Fibroblast of the aortic adventitia (primary cell): ENCODE data around the gene KCTD15. TPM values are rescaled to one million over a fixed set of nuclear protein-coding genes. Genes with fewer than 3 reads are reported as not detected.

Experiments
- DNase-seq: peaks from one replicate; pipeline ENCODE4 v3.0.0-alpha.2; 2010; ENCODE audit warnings: low read depth
- H3K4me3 ChIP-seq: 2 replicates; pipeline ENCODE4 v1.5.1; 2011; ENCODE audit warnings: low read depth, mild to moderate bottlenecking, control low read depth, low read length, moderate library complexity
- total RNA-seq: library from RNA; depleted of rRNA; stranded (reverse); fragments of >200 nt; gene quantifications from 2 replicates; pipeline ENCODE4 v1.2.3, GENCODE V29; 2012; ENCODE audit warnings: low replicate concordance
- TF ChIP-seq, protein P1 (sequence below): IDR thresholded peaks from 2 replicates; pipeline ENCODE4 v1.5.1; 2011; ENCODE audit warnings: mild to moderate bottlenecking, low read length, control low read depth, inconsistent platforms; ENCODE audit not compliant: insufficient read depth

KCTD15 gene
- total RNA-seq, 1 donor: 13.3 TPM

DNA sequence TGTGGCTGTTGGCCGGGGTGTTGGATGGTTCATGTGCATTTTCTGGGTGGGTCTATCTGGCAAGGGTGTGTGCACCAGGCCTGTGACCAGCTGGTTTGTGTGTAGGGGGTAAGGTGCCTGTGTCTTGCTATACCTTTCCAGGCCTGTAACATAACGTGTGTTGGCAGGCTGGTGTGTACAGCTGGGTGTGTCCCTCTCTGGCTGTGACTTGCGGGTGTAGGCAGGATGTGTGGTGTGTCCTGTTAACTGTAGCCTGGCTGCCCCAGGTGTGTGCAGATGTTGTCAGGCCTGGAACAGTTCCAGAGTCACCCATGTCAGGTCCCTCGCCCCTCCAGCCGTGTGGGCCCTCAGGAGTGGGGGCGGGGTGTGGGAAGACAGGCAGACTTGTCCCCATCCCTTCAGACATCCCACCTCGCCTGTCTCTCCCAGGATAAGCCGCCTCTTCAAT lies 9.8 kb downstream of the KCTD15 start:
- DNase-seq: no peak
- H3K4me3 ChIP-seq: no peak overlapping the region
- TF ChIP-seq, protein P1, sequence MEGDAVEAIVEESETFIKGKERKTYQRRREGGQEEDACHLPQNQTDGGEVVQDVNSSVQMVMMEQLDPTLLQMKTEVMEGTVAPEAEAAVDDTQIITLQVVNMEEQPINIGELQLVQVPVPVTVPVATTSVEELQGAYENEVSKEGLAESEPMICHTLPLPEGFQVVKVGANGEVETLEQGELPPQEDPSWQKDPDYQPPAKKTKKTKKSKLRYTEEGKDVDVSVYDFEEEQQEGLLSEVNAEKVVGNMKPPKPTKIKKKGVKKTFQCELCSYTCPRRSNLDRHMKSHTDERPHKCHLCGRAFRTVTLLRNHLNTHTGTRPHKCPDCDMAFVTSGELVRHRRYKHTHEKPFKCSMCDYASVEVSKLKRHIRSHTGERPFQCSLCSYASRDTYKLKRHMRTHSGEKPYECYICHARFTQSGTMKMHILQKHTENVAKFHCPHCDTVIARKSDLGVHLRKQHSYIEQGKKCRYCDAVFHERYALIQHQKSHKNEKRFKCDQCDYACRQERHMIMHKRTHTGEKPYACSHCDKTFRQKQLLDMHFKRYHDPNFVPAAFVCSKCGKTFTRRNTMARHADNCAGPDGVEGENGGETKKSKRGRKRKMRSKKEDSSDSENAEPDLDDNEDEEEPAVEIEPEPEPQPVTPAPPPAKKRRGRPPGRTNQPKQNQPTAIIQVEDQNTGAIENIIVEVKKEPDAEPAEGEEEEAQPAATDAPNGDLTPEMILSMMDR: no peak

DNA sequence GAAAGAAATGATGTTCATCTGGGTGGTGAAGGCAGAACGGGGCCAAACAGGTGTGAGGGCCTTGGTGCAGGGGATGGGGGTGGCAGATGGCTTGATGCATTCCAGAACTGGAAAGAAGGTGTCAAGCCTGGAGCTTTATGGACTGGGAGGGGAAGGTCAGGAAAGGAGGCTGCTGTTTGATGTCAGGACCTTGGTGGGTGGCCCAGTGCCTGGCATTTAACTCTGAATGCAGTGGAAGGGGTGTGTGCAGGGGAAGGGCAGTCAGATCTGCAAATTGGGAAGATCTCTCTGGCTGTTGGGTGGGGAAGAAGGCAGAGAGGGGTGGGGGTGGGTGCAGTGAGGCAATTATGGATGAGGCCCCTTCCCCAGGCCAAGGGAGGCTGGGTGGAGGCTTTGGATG lies 11.7 kb downstream of the KCTD15 start:
- TF ChIP-seq, protein P1: no peak
- DNase-seq: no peak
- no peak overlapping the region for H3K4me3 ChIP-seq

DNA sequence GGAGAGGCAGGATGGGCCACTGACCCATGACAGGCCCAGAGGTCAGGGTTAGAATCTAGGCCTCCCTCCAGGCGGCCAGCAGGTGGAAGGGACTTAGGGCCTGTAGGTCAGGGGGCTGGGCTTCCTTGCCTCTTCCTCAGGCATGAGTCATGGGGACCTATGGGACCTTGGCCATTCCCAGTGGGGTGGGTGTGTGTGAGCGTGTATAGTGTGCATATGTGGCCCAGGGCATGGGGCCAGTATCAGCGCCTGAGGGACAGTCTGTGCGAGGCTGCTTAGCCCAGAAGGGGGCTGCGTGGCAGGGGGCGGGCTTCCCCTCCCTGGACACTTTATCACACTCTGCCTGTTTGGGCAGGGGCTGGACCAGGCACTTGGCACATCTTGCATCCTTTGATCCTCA lies 13.3 kb downstream of the KCTD15 start:
- TF ChIP-seq, protein P1: no peak
- H3K4me3 ChIP-seq: no peak overlapping the region
- DNase-seq: no peak

DNA sequence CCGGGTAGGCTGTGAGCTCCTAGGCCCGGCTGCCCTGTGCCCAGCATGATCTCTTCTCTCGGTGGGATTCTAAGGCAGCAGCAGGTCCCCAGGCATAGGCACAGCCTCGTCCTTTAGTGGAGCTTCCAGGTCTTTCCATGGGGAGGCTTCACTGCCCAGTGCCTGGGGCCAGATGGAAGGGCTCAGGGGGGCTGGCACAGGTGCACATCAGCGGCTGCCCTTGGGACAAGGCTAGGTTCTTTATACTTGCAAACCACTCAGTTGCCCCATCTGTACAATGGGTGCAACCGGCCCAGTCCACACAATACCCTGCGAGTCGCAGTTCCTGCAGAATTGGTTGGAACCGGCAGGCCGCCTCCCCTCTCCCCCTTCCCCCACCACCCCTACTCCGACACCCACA lies 14.2 kb downstream of the KCTD15 start:
- no peak for DNase-seq
- TF ChIP-seq, protein P1: no peak
- no peak overlapping the region for H3K4me3 ChIP-seq

DNA sequence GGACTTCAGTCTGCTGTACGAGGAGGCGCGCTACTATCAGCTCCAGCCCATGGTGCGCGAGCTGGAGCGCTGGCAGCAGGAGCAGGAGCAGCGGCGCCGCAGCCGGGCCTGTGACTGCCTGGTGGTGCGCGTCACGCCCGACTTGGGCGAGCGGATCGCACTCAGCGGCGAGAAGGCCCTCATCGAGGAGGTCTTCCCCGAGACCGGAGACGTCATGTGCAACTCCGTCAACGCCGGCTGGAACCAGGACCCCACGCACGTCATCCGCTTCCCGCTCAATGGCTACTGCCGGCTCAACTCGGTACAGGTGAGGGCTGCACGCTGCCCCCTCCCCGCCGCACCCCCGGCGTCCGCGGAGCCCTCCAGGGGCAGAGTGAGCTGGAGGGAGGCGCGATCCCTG lies 14.6 kb downstream of the KCTD15 start:
- H3K4me3 ChIP-seq: no peak overlapping the region
- no peak for DNase-seq
- TF ChIP-seq, protein P1: no peak

DNA sequence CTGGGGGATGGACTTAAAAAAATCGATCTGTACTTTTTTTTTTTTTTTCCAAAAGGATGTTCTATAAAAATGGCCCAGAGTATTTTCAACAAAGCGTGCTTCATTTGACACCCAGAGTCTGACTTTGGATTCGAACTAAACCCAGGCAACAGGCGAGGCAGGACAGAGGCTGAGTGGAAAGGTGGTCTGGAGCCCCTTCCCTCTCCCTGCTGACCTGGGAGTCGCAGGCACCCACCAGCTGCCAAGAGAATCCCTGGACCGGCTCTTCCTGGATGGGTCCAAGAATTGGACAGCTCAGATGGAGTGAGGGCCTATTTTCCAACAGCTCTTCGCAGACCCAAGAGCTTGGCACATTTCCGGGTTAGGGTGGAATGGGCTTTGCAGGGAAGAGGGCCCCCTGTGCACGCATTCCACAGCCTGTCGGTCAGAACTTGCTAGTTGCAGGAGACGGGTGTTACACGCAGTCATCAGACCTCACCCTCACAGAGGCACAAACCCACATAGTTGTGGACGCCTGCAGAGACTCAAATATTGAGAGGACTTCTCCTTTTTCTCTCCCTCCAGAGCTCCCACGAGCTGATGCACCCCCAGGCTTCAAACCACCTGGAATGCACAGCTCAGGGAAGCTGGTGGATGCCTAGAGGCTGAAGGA lies 15.2 kb downstream of the KCTD15 start:
- TF ChIP-seq, protein P1: no peak
- no peak for DNase-seq
- no peak overlapping the region for H3K4me3 ChIP-seq
